Panc1 (cell line): ENCODE results near the gene ADAM10. TPM values are rescaled to one million over a fixed set of nuclear protein-coding genes. Genes with fewer than 3 reads are reported as not detected.

Experiments
- ATAC-seq: fragments of 200-7000 bp; cut with Tn5 transposase; 2 replicates; pipeline ENCODE4 v1.9.1; 2020; ENCODE audit warnings: mild to moderate bottlenecking, moderate library complexity
- BruUV-seq: library from RNA; stranded (reverse); fragments of 400-500 nt; replicated peaks from 2 replicates; lab custom pipeline; 2021; lab: Mats Ljungman, UMichigan
- CTCF ChIA-PET: fragments of 300-600 bp; sonication (Branson Sonifier 250); formaldehyde crosslinking; loops from one replicate; lab custom pipeline; 2022; ENCODE audit warnings: antibody characterized with exemption; lab: Charles Lee
- POLR2A ChIA-PET: fragments of 300-600 bp; sonication (Branson Sonifier 250); formaldehyde crosslinking; loops from one replicate; lab custom pipeline; 2022; ENCODE audit warnings: antibody characterized with exemption; lab: Charles Lee
- DNase-seq: peaks from one replicate; pipeline ENCODE4 v3.0.0-alpha.2; 2010; ENCODE audit warnings: low read depth, low spot score
- H3K27ac ChIP-seq: 2 replicates; pipeline ENCODE4 v1.5.1; 2011; ENCODE audit warnings: mild to moderate bottlenecking, low read length, inconsistent platforms
- H3K27me3 ChIP-seq: fragments of 200-500 bp; sonication (Bioruptor generic); 2 replicates; pipeline ENCODE4 v1.6.0; 2014; ENCODE audit warnings: low read length, inconsistent platforms; ENCODE audit not compliant: control insufficient read depth, insufficient read depth
- H3K36me3 ChIP-seq: fragments of 200-500 bp; sonication (Bioruptor generic); 2 replicates; pipeline ENCODE4 v1.5.1; 2014; ENCODE audit warnings: inconsistent platforms, mild to moderate bottlenecking, low read length, moderate library complexity; ENCODE audit not compliant: control insufficient read depth, insufficient read depth
- H3K4me1 ChIP-seq: 2 replicates; pipeline ENCODE4 v1.5.1; 2011; ENCODE audit warnings: inconsistent platforms, mild to moderate bottlenecking, low read length, moderate library complexity; ENCODE audit not compliant: control insufficient read depth, insufficient read depth
- H3K4me3 ChIP-seq, 2 experiments: 2 replicates each; pipeline ENCODE4 v1.5.1; 2011 to 2012; ENCODE audit warnings: low read depth in 2 of 2, low read length in 2 of 2, mild to moderate bottlenecking in 2 of 2, inconsistent platforms in 1 of 2, moderate library complexity in 1 of 2
- H3K9me3 ChIP-seq: fragments of 200-500 bp; sonication (Bioruptor generic); 2 replicates; pipeline ENCODE4 v1.5.1; 2014; ENCODE audit warnings: low read depth, mild to moderate bottlenecking, inconsistent platforms, low read length, moderate library complexity; ENCODE audit not compliant: control insufficient read depth, insufficient read depth
- POLR2AphosphoS5 ChIP-seq: IDR thresholded peaks from 2 replicates; pipeline ENCODE4 v1.6.1; 2012; ENCODE audit warnings: mild to moderate bottlenecking, low read depth, low read length, moderate library complexity
- REST ChIP-seq, 2 experiments: IDR thresholded peaks; 2 replicates each; pipeline ENCODE4 v1.6.1; 2011 to 2012; ENCODE audit warnings: low read depth in 2 of 2, control low read depth in 1 of 2, low read length in 1 of 2, mild to moderate bottlenecking in 1 of 2, moderate library complexity in 1 of 2; ENCODE audit not compliant: insufficient read depth in 1 of 2
- SIN3A ChIP-seq: IDR thresholded peaks from 2 replicates; pipeline ENCODE4 v1.6.1; 2012; ENCODE audit warnings: low read depth, mild to moderate bottlenecking, low read length, moderate library complexity, borderline replicate concordance; ENCODE audit not compliant: insufficient read depth
- TCF7L2 ChIP-seq: IDR thresholded peaks from 2 replicates; pipeline ENCODE4 v1.6.1; 2011; ENCODE audit warnings: mild to moderate bottlenecking, low read depth, low read length, inconsistent platforms
- in situ Hi-C: cut with HindIII; loops from 2 replicates; pipeline ENCODE4 v1.10.0; 2016; ENCODE audit warnings: low sequenced_read_pairs, low pct_unique_long_range_greater_than_20kb
- intact Hi-C: fragments of 100-400 bp; cut with micrococcal nuclease; formaldehyde crosslinking; loops from one replicate; pipeline ENCODE4 v1.10.0; 2022; ENCODE audit not compliant: unreplicated experiment
- total RNA-seq: library from RNA; stranded (reverse); gene quantifications from one replicate; pipeline ENCODE4 v1.2.1, GENCODE V29; 2021; ENCODE audit not compliant: unreplicated experiment
- TF ChIP-seq, protein P1 (sequence below): fragments of 450-650 bp; IDR thresholded peaks from 2 replicates; pipeline ENCODE4 v1.5.1; 2017; ENCODE audit warnings: mild to moderate bottlenecking

Gene ADAM10
- total RNA-seq, 1 experiment from 2014 or later = 176 TPM

DNA sequence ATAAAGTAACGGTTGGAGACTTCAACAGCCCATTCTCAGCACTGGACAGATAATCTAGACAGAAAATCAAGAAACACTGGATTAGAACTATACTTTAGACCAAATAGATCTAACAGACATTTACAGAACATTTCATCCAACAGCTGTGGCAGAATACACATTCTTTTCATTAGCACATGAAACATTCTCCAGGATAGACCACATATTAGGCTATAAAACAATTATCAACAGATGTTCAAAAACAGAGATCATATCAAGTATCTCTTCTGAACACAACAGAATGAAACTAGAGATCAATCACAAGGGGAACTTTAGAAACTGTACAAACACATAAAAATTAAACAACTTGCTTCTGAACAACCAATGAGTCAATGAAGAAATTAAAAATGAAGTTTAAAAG is 133.3 kb downstream of the ADAM10 start:
- H3K4me3 ChIP-seq = no peak overlapping the region
- TF ChIP-seq TCF7L2 (no peak), POLR2AphosphoS5 (no peak), SIN3A (no peak), REST (IDR thresholded peaks at IDR 0.05; ENCODE audit: insufficient read depth in 1 of 2, low read depth in 2 of 2, low read length in 1 of 2) (no peak)
- TF ChIP-seq, protein P1, sequence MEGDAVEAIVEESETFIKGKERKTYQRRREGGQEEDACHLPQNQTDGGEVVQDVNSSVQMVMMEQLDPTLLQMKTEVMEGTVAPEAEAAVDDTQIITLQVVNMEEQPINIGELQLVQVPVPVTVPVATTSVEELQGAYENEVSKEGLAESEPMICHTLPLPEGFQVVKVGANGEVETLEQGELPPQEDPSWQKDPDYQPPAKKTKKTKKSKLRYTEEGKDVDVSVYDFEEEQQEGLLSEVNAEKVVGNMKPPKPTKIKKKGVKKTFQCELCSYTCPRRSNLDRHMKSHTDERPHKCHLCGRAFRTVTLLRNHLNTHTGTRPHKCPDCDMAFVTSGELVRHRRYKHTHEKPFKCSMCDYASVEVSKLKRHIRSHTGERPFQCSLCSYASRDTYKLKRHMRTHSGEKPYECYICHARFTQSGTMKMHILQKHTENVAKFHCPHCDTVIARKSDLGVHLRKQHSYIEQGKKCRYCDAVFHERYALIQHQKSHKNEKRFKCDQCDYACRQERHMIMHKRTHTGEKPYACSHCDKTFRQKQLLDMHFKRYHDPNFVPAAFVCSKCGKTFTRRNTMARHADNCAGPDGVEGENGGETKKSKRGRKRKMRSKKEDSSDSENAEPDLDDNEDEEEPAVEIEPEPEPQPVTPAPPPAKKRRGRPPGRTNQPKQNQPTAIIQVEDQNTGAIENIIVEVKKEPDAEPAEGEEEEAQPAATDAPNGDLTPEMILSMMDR = no peak
- in situ Hi-C loops (no loop called here), intact Hi-C loops (no loop called here)
- TSS peak; percentile 11 for BruUV-seq
- no peak overlapping the region for H3K27ac ChIP-seq
- H3K27me3 ChIP-seq = no peaks in the 10 kb centered on the region
- ATAC-seq (no peak), DNase-seq (no peak)
- no peaks in the 10 kb centered on the region for H3K4me1 ChIP-seq
- H3K36me3 ChIP-seq = no peaks in the 10 kb centered on the region
- CTCF ChIA-PET = no interaction called here
- H3K9me3 ChIP-seq = peaks cover 3% of the 10 kb centered on the region; the same call in 1 of the 2 replicates
- POLR2A ChIA-PET = no interaction called here

- Histone ChIP-seq H3K4me1 (no peaks in the 10 kb centered on the region), H3K9me3 (peaks cover 3% of the 10 kb centered on the region; the same call in 1 of the 2 replicates), H3K4me3 (no peak overlapping the region), H3K36me3 (no peaks in the 10 kb centered on the region), H3K27me3 (no peaks in the 10 kb centered on the region), H3K27ac (no peak overlapping the region)
- intact Hi-C loops = no loop called here
- no TSS peak for BruUV-seq
- TF ChIP-seq SIN3A (no peak), TCF7L2 (no peak), POLR2AphosphoS5 (no peak), REST (IDR thresholded peaks at IDR 0.05; ENCODE audit: insufficient read depth in 1 of 2, low read depth in 2 of 2, low read length in 1 of 2) (no peak)
- TF ChIP-seq, protein P1 = no peak
- ChIA-PET CTCF (no interaction called here), POLR2A (no interaction called here)
- ATAC-seq (no peak), DNase-seq (no peak)
- in situ Hi-C loops = no loop called here
These were observed 137.5 kb downstream of the ADAM10 start for GRCh38 chr15:58611731-58612676.
